Bronchial epithelial cell (primary cell): ENCODE data around the gene PCYT1A. TPM values are rescaled to one million over a fixed set of nuclear protein-coding genes. Genes with fewer than 3 reads are reported as not detected.
A peak's percentile ranks its signal among the peaks of the same experiment; 100 is the strongest.

ENCODE experiments used
- DNase-seq: peaks from one replicate; pipeline ENCODE4 v3.0.0-alpha.2; 2010; ENCODE audit warnings: low read depth
- FAIRE-seq: peaks from 2 replicates; lab custom pipeline; 2011; peaks lifted over from hg19 to GRCh38; lab: Jason Lieb, UNC
- H3K27me3 ChIP-seq: 2 replicates; pipeline ENCODE4 v1.5.1; 2011; ENCODE audit warnings: low read length; ENCODE audit not compliant: control insufficient read depth, insufficient read depth
- H3K36me3 ChIP-seq: 2 replicates; pipeline ENCODE4 v1.5.1; 2011; ENCODE audit warnings: low read length; ENCODE audit not compliant: control insufficient read depth, insufficient read depth
- H3K4me3 ChIP-seq: 2 replicates; pipeline ENCODE4 v1.5.1; 2011; ENCODE audit warnings: mild to moderate bottlenecking, low read depth, low read length, control low read depth
- total RNA-seq: library from RNA; depleted of rRNA; stranded (reverse); fragments of >200 nt; gene quantifications from 2 replicates; pipeline ENCODE4 v1.2.1, GENCODE V29; 2014
- TF ChIP-seq, protein P1 (sequence below): IDR thresholded peaks from 2 replicates; pipeline ENCODE4 v1.5.1; 2011; ENCODE audit warnings: mild to moderate bottlenecking, moderate library complexity, low read length, control low read depth, inconsistent platforms; ENCODE audit not compliant: insufficient read depth, severe bottlenecking

PCYT1A gene
- 52.9 and 68.9 TPM in 2 replicates for total RNA-seq

- TF ChIP-seq, protein P1, sequence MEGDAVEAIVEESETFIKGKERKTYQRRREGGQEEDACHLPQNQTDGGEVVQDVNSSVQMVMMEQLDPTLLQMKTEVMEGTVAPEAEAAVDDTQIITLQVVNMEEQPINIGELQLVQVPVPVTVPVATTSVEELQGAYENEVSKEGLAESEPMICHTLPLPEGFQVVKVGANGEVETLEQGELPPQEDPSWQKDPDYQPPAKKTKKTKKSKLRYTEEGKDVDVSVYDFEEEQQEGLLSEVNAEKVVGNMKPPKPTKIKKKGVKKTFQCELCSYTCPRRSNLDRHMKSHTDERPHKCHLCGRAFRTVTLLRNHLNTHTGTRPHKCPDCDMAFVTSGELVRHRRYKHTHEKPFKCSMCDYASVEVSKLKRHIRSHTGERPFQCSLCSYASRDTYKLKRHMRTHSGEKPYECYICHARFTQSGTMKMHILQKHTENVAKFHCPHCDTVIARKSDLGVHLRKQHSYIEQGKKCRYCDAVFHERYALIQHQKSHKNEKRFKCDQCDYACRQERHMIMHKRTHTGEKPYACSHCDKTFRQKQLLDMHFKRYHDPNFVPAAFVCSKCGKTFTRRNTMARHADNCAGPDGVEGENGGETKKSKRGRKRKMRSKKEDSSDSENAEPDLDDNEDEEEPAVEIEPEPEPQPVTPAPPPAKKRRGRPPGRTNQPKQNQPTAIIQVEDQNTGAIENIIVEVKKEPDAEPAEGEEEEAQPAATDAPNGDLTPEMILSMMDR = no peak
- Histone ChIP-seq H3K36me3 (peaks cover 1% of the 10 kb centered on the region), H3K27me3 (no peaks in the 10 kb centered on the region), H3K4me3 (peak within 1 kb of the TSS; percentile 96)
- DNase-seq = peak; percentile 91
- no peak for FAIRE-seq
These were observed at the start of gene PCYT1A for GRCh38 chr3:196287440-196288140. PCYT1A (minus strand) TSS chr3:196287726; CDS start chr3:196270531, 17,195 bp downstream.

DNA sequence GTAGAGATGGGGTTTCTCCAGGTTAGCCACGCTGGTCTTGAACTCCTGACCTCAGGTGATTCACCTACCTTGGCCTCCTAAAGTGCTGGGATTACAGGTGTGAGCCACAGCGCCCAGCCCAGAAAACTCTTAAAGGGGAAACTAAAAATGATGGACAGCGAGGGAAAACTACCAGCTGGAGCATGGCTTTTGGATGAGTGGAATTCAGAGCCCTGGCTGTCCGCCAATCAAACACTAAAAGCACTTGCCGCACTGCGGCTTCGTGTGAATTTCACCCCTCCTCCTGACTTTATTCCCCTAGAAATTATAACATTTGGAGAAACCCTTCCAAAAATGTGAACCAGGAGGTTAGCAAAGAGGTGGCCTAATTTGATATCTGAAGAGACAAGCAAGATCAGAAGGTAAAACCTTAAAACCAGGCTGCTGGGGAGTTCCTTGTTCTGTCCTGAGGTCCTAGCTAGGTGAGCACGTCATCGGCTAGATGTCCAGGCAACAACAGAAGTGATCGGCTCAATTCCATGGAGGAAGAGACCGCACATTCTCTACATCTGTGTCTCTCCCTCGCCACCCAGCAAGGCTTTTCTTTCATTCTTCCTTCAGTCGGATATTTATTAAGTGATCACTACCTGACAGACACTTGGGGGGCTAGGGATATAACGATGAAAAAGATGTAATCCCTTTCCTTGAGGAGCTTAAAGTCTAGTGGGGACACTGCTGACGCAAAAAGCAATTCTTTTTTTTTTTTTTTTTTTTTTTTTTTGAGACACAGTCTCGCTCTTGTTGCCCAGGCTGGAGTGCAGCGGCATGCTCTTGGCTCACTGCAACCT, 49.0 kb upstream of the PCYT1A start:
- Histone ChIP-seq H3K27me3 (no peaks in the 10 kb centered on the region), H3K4me3 (no peak overlapping the region), H3K36me3 (no peaks in the 10 kb centered on the region)
- TF ChIP-seq, protein P1 = no peak
- DNase-seq (peak; percentile 28), FAIRE-seq (no peak)

GRCh38 chr3:196335503-196335948, 48.0 kb upstream of the PCYT1A start:
- FAIRE-seq (no peak), DNase-seq (no peak)
- Histone ChIP-seq H3K36me3 (no peaks in the 10 kb centered on the region), H3K4me3 (no peak overlapping the region), H3K27me3 (no peaks in the 10 kb centered on the region)
- TF ChIP-seq, protein P1 = no peak

GRCh38 chr3:196334982-196335381, 47.5 kb upstream of the PCYT1A start:
- no peaks in the 10 kb centered on the region for H3K27me3 ChIP-seq
- FAIRE-seq (no peak), DNase-seq (no peak)
- no peaks in the 10 kb centered on the region for H3K36me3 ChIP-seq
- TF ChIP-seq, protein P1 = no peak
- no peak overlapping the region for H3K4me3 ChIP-seq

DNA sequence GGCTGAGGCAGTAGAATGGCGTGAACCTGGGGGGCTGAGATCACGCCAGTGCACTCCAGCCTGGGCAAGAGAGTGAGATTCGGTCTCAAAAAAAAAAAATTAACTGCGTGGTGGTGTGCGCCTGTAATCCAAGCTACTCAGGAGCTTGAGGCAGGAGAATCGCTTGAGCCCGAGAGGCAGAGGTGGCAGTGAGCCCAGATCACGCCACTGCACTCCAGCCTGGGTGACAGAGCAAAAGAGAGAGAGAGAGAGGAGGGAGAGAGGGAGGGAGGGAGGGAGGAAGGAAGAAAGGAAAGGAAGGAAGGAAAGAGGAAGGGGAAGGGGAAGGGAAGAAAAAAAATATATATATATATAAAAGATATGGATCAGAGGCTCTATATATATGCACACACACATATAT, 44.6 kb upstream of the PCYT1A start:
- DNase-seq = no peak
- Histone ChIP-seq H3K36me3 (no peaks in the 10 kb centered on the region), H3K4me3 (no peak overlapping the region), H3K27me3 (no peaks in the 10 kb centered on the region)
- TF ChIP-seq, protein P1 = no peak
- no peak for FAIRE-seq
